ENCODE results near the gene ZFR2. TPM values are rescaled to one million over a fixed set of nuclear protein-coding genes. Genes with fewer than 3 reads are reported as not detected.

Gene ZFR2
- total RNA-seq, 4 donors from 2014 or later, result not detected

- intact Hi-C loops (cut with DNase I; ENCODE audit: low total_unique reads), result no loop called here
- Histone ChIP-seq H3K27me3 (no peaks in the 10 kb centered on the region), H3K9me3 (no peaks in the 10 kb centered on the region), H3K4me3 (no peak overlapping the region), H3K27ac (no peak overlapping the region), H3K36me3 (no peaks in the 10 kb centered on the region), H3K4me1 (no peaks in the 10 kb centered on the region)
- ATAC-seq (no peak), DNase-seq (no peak)
- TF ChIP-seq POLR2A (IDR thresholded peaks at IDR 0.05), result no peak
- TF ChIP-seq, protein P1, sequence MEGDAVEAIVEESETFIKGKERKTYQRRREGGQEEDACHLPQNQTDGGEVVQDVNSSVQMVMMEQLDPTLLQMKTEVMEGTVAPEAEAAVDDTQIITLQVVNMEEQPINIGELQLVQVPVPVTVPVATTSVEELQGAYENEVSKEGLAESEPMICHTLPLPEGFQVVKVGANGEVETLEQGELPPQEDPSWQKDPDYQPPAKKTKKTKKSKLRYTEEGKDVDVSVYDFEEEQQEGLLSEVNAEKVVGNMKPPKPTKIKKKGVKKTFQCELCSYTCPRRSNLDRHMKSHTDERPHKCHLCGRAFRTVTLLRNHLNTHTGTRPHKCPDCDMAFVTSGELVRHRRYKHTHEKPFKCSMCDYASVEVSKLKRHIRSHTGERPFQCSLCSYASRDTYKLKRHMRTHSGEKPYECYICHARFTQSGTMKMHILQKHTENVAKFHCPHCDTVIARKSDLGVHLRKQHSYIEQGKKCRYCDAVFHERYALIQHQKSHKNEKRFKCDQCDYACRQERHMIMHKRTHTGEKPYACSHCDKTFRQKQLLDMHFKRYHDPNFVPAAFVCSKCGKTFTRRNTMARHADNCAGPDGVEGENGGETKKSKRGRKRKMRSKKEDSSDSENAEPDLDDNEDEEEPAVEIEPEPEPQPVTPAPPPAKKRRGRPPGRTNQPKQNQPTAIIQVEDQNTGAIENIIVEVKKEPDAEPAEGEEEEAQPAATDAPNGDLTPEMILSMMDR (IDR thresholded peaks at IDR 0.05 in 4 of 5, conservative IDR thresholded peaks at IDR 0.05 in 1 of 5), result no peak
- in situ Hi-C loops (cut with MboI; ENCODE audit: low sequenced_read_pairs in 4 of 4), result no loop called here
Measured at GRCh38 chr19:3908266-3909054, 39.6 kb upstream of the ZFR2 start.

GRCh38 chr19:3907626-3908265 lies 38.9 kb upstream of the ZFR2 start:
- DNase-seq, result no peak
- Histone ChIP-seq H3K27me3 (no peaks in the 10 kb centered on the region), H3K9me3 (no peaks in the 10 kb centered on the region), H3K36me3 (no peaks in the 10 kb centered on the region), H3K27ac (no peak overlapping the region), H3K4me1 (no peaks in the 10 kb centered on the region), H3K4me3 (no peak overlapping the region)
- intact Hi-C loops (cut with DNase I; ENCODE audit: low total_unique reads) (no loop called here), in situ Hi-C loops (cut with MboI; ENCODE audit: low sequenced_read_pairs in 4 of 4) (no loop called here)
- ATAC-seq, result no peak
- TF ChIP-seq, protein P1 (IDR thresholded peaks at IDR 0.05 in 4 of 5, conservative IDR thresholded peaks at IDR 0.05 in 1 of 5), result no peak

DNA sequence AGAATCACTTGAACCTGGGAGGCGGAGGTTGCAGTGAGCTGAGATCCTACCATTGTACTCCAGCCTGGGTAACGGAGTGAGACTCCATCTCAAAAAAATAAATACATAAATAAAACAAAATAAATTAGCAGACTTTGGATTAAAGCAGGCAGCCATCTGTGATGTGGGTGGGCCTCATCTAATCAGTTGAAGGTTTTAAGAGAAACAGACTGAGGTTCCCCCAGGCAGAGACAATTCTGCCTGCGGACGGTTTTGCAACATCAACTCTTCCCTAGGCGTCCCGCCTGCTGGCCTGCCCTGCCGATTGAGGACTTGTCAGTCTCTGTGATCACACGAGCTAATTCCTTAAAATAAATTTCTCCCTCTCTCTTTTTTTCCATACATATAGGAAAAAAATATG lies 35.4 kb upstream of the ZFR2 start:
- DNase-seq (no peak), ATAC-seq (no peak)
- TF ChIP-seq POLR2A (IDR thresholded peaks at IDR 0.05), result no peak
- Histone ChIP-seq H3K27me3 (peaks cover 4 to 10% (median 8%) of the 10 kb centered on the region in 3 donors), H3K4me1 (no peaks in the 10 kb centered on the region), H3K9me3 (no peaks in the 10 kb centered on the region), H3K36me3 (no peaks in the 10 kb centered on the region), H3K27ac (no peak overlapping the region), H3K4me3 (no peak overlapping the region)
- intact Hi-C loops (cut with DNase I; ENCODE audit: low total_unique reads), result no loop called here
- in situ Hi-C loops (cut with MboI; ENCODE audit: low sequenced_read_pairs in 4 of 4), result no loop called here

GRCh38 chr19:3902317-3902973 lies 33.6 kb upstream of the ZFR2 start:
- H3K4me1 ChIP-seq, result no peaks in the 10 kb centered on the region
- H3K27me3 ChIP-seq, result peaks cover 10 to 17% (median 12%) of the 10 kb centered on the region in 3 donors
- DNase-seq (no peak), ATAC-seq (no peak)
- TF ChIP-seq, protein P1 (IDR thresholded peaks at IDR 0.05 in 4 of 5, conservative IDR thresholded peaks at IDR 0.05 in 1 of 5), result no peak
- TF ChIP-seq POLR2A (IDR thresholded peaks at IDR 0.05), result no peak
- in situ Hi-C loops (cut with MboI; ENCODE audit: low sequenced_read_pairs in 4 of 4), result no loop called here
- H3K4me3 ChIP-seq, result no peak overlapping the region
- intact Hi-C loops (cut with DNase I; ENCODE audit: low total_unique reads), result no loop called here
- no peak overlapping the region for H3K27ac ChIP-seq
- H3K9me3 ChIP-seq, result no peaks in the 10 kb centered on the region
- no peaks in the 10 kb centered on the region for H3K36me3 ChIP-seq
